Measurements from ENCODE around the gene ANKRD33B. TPM values are rescaled to one million over a fixed set of nuclear protein-coding genes. Genes with fewer than 3 reads are reported as not detected.

Gene ANKRD33B
- total and polyA plus RNA-seq, 2 donors (not counting 1 experiment from before 2014, with no cell fraction given) = 7.7 to 7.8 TPM

GRCh38 chr5:10685115-10685521 lies 121.2 kb downstream of the ANKRD33B start:
- no peak overlapping the region for H2AFZ ChIP-seq (ENCODE audit: low read length)
- peaks cover 11% of the 10 kb centered on the region for H3K36me3 ChIP-seq (ENCODE audit: control insufficient read depth, insufficient read depth, low read length)
- no peak overlapping the region for H3K27ac ChIP-seq (ENCODE audit: insufficient read depth, low read length)
- no peak for DNase-seq (ENCODE audit: low read depth in 2 of 2)
- TF ChIP-seq, protein P1, sequence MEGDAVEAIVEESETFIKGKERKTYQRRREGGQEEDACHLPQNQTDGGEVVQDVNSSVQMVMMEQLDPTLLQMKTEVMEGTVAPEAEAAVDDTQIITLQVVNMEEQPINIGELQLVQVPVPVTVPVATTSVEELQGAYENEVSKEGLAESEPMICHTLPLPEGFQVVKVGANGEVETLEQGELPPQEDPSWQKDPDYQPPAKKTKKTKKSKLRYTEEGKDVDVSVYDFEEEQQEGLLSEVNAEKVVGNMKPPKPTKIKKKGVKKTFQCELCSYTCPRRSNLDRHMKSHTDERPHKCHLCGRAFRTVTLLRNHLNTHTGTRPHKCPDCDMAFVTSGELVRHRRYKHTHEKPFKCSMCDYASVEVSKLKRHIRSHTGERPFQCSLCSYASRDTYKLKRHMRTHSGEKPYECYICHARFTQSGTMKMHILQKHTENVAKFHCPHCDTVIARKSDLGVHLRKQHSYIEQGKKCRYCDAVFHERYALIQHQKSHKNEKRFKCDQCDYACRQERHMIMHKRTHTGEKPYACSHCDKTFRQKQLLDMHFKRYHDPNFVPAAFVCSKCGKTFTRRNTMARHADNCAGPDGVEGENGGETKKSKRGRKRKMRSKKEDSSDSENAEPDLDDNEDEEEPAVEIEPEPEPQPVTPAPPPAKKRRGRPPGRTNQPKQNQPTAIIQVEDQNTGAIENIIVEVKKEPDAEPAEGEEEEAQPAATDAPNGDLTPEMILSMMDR (conservative IDR thresholded peaks at IDR 0.05 in 1 of 2, IDR thresholded peaks at IDR 0.05 in 1 of 2; ENCODE audit: low read depth in 1 of 2, low read length in 2 of 2) = no peak
- no peak for TF ChIP-seq EZH2 (IDR thresholded peaks at IDR 0.05; ENCODE audit: low read length, missing control alignments)
- no peak overlapping the region for H3K9ac ChIP-seq (ENCODE audit: insufficient read depth, low read length)
- H3K4me1 ChIP-seq (ENCODE audit: control insufficient read depth, extremely low read depth, insufficient read depth, low read length) = peaks cover 2% of the 10 kb centered on the region
- H3K27me3 ChIP-seq (ENCODE audit: control insufficient read depth, insufficient read depth, low read length) = no peaks in the 10 kb centered on the region
- H4K20me1 ChIP-seq (ENCODE audit: control insufficient read depth, extremely low read depth, insufficient read depth, low read length) = no peaks in the 10 kb centered on the region
- peaks cover 8% of the 10 kb centered on the region for H3K79me2 ChIP-seq (ENCODE audit: control insufficient read depth, insufficient read depth, low read length)
- no peaks in the 10 kb centered on the region for H3K9me3 ChIP-seq (ENCODE audit: control insufficient read depth, insufficient read depth, low read depth, low read length)
- no peak overlapping the region for H3K4me2 ChIP-seq (ENCODE audit: extremely low read depth, insufficient read depth, low read length)
- no peak overlapping the region for H3K4me3 ChIP-seq (replicated peaks in 1 of 4; ENCODE audit: control extremely low read depth in 1 of 4, insufficient read depth in 1 of 4, low read depth in 3 of 4, low read length in 4 of 4)

GRCh38 chr5:10686890-10687289 lies 123.0 kb downstream of the ANKRD33B start:
- no peak overlapping the region for H3K27ac ChIP-seq (ENCODE audit: insufficient read depth, low read length)
- H3K4me3 ChIP-seq (replicated peaks in 1 of 4; ENCODE audit: control extremely low read depth in 1 of 4, insufficient read depth in 1 of 4, low read depth in 3 of 4, low read length in 4 of 4) = no peak overlapping the region
- no peaks in the 10 kb centered on the region for H3K27me3 ChIP-seq (ENCODE audit: control insufficient read depth, insufficient read depth, low read length)
- H2AFZ ChIP-seq (ENCODE audit: low read length) = no peak overlapping the region
- no peaks in the 10 kb centered on the region for H4K20me1 ChIP-seq (ENCODE audit: control insufficient read depth, extremely low read depth, insufficient read depth, low read length)
- H3K9me3 ChIP-seq (ENCODE audit: control insufficient read depth, insufficient read depth, low read depth, low read length) = no peaks in the 10 kb centered on the region
- peaks cover 14% of the 10 kb centered on the region for H3K79me2 ChIP-seq (ENCODE audit: control insufficient read depth, insufficient read depth, low read length)
- TF ChIP-seq, protein P1 (conservative IDR thresholded peaks at IDR 0.05 in 1 of 2, IDR thresholded peaks at IDR 0.05 in 1 of 2; ENCODE audit: low read depth in 1 of 2, low read length in 2 of 2) = no peak
- TF ChIP-seq EZH2 (IDR thresholded peaks at IDR 0.05; ENCODE audit: low read length, missing control alignments) = no peak
- peaks cover 7% of the 10 kb centered on the region for H3K36me3 ChIP-seq (ENCODE audit: control insufficient read depth, insufficient read depth, low read length)
- H3K4me2 ChIP-seq (ENCODE audit: extremely low read depth, insufficient read depth, low read length) = no peak overlapping the region
- peaks cover 6% of the 10 kb centered on the region for H3K4me1 ChIP-seq (ENCODE audit: control insufficient read depth, extremely low read depth, insufficient read depth, low read length)
- H3K9ac ChIP-seq (ENCODE audit: insufficient read depth, low read length) = no peak overlapping the region
- no peak for DNase-seq (ENCODE audit: low read depth in 2 of 2)

GRCh38 chr5:10688651-10689171 lies 124.8 kb downstream of the ANKRD33B start:
- Histone ChIP-seq H3K36me3 (ENCODE audit: control insufficient read depth, insufficient read depth, low read length) (peaks cover 3% of the 10 kb centered on the region), H4K20me1 (ENCODE audit: control insufficient read depth, extremely low read depth, insufficient read depth, low read length) (no peaks in the 10 kb centered on the region), H3K4me3 (replicated peaks in 1 of 4; ENCODE audit: control extremely low read depth in 1 of 4, insufficient read depth in 1 of 4, low read depth in 3 of 4, low read length in 4 of 4) (no peak overlapping the region), H3K4me1 (ENCODE audit: control insufficient read depth, extremely low read depth, insufficient read depth, low read length) (peaks cover 16% of the 10 kb centered on the region), H3K4me2 (ENCODE audit: extremely low read depth, insufficient read depth, low read length) (no peak overlapping the region), H3K27me3 (ENCODE audit: control insufficient read depth, insufficient read depth, low read length) (no peaks in the 10 kb centered on the region), H3K9me3 (ENCODE audit: control insufficient read depth, insufficient read depth, low read depth, low read length) (no peaks in the 10 kb centered on the region), H2AFZ (ENCODE audit: low read length) (no peak overlapping the region), H3K79me2 (ENCODE audit: control insufficient read depth, insufficient read depth, low read length) (peaks cover 17% of the 10 kb centered on the region), H3K9ac (ENCODE audit: insufficient read depth, low read length) (no peak overlapping the region), H3K27ac (ENCODE audit: insufficient read depth, low read length) (no peak overlapping the region)
- TF ChIP-seq, protein P1 (conservative IDR thresholded peaks at IDR 0.05 in 1 of 2, IDR thresholded peaks at IDR 0.05 in 1 of 2; ENCODE audit: low read depth in 1 of 2, low read length in 2 of 2) = no peak
- no peak for TF ChIP-seq EZH2 (IDR thresholded peaks at IDR 0.05; ENCODE audit: low read length, missing control alignments)
- DNase-seq (ENCODE audit: low read depth in 2 of 2) = no peak

Data from fibroblast of lung (primary cell).